Caki2 (cell line): ENCODE results near the gene UNC93A. TPM values are rescaled to one million over a fixed set of nuclear protein-coding genes. Genes with fewer than 3 reads are reported as not detected.
"Not testable (repeated sequence)": the region's sequence is repeated elsewhere in the genome, so short reads cannot be mapped to it uniquely, and the experiment has no call there.

ENCODE experiments used
- DNase-seq: peaks from one replicate; pipeline ENCODE4 v3.0.0-alpha.2; 2015; ENCODE audit warnings: low read depth
- in situ Hi-C: cut with HindIII; loops from 2 replicates; pipeline ENCODE4 v1.10.0; 2016; ENCODE audit warnings: low sequenced_read_pairs, low pct_unique_long_range_greater_than_20kb, mixed read lengths
- total RNA-seq: library from RNA; depleted of rRNA; stranded (reverse); fragments of >200 nt; shearing (Covaris generic); gene quantifications from 2 replicates; pipeline ENCODE4 v1.2.3, GENCODE V29; 2014; ENCODE audit warnings: low replicate concordance

Gene UNC93A
- total RNA-seq, 1 experiment from 2014 or later: not detected

DNA sequence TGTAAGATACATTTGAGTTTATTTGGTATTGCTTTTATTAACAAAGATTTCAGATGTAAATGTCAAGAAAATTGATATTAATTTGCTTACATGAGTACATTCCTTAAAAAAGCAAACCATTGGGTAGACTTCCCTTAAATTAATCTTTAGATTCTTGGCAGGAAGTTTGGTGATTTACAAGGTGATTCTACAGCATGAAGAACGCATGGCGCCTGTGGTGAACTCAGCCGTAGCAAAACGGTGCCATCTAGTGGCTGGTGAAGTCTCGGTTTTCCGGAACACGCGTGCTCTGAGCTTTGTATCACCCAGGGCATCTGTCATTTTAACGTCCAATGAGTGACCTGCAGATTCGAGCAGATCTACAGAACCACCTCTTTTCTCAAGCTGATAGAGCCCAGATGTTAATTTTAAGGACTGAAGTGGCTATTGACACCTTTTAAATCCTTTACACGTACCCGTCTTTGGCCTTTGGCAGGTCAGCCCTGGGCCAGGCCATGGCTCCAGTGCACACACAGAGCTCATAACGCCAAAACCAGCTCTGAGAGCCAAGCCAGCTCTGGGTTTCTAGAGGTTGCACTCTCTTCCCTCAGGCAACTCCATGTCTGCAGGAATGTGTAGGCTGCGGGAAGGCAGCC is 2.4 kb upstream of the UNC93A start:
- peak; percentile 29 for DNase-seq
- in situ Hi-C loops: not testable (repeated sequence)

- DNase-seq, in situ Hi-C loops: not testable (repeated sequence)
Observed at GRCh38 chr6:167289291-167289690, 1.8 kb upstream of the UNC93A start.

GRCh38 chr6:167291623-167292300 is 647 bp downstream of the UNC93A start:
- DNase-seq: no peak
- in situ Hi-C loops: no loop called here

- DNase-seq: no peak
- in situ Hi-C loops: no loop called here
Observed at GRCh38 chr6:167292301-167293087, 1.4 kb downstream of the UNC93A start.

- in situ Hi-C loops: no loop called here
Observed at GRCh38 chr6:167293088-167293589, 2.0 kb downstream of the UNC93A start.

DNA sequence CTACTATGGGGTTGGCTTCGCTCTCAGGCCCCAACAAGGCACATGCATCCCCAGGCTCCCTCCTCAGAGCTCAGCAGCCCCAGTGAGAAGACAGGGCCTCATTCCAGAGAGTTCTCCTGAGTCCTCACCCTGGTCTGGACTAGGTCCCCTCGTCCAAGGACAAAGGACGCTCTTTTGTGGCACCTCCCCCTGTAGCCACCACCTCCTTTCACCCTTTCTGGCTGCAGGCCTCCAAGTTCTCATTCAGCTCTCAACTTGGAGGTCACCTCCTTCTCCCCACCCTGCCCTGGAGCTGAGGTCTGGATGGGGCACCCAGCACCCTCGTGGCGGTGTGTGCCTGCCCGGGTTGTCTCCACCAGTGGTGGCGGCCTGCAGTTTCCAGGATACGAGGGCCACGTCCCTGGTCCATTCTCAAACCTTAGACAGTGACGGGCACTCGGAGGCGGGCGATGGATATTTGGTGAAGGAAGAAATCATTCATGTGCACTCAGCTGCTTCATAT is 2.5 kb downstream of the UNC93A start:
- DNase-seq: no peak
- in situ Hi-C loops: no loop called here

More at GRCh38 chr6:167293088-167293589, 2.0 kb downstream of the UNC93A start:
- DNase-seq: no peak

- in situ Hi-C loops: no loop called here
Observed at GRCh38 chr6:167294241-167294640, 3.1 kb downstream of the UNC93A start.

GRCh38 chr6:167294651-167295494 is 3.8 kb downstream of the UNC93A start:
- in situ Hi-C loops: no loop called here
- DNase-seq: no peak

More at GRCh38 chr6:167294241-167294640, 3.1 kb downstream of the UNC93A start:
- no peak for DNase-seq

- in situ Hi-C loops: no loop called here
- DNase-seq: no peak
Observed at GRCh38 chr6:167295495-167296292, 4.6 kb downstream of the UNC93A start.

DNA sequence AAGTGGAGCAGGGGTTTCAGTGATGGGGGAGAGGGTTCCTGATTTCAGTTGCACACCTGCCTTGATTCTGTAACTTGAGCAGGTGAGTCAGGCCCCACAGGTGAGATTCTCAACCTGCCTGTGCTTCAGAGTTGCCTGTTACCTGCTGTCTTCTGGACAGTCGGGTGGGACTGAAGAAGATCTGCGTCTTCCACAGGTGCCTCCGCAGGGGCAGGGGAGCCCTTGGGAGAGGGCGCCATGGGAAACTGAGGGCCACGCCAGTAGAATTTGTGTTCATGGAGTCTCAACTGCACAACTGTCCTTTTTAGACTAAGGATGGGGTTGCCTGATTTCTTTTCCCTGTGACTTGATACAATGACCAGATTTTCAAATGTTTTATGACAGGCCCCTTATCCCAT is 5.2 kb downstream of the UNC93A start:
- in situ Hi-C loops: no loop called here
- no peak for DNase-seq

GRCh38 chr6:167296902-167297301 is 5.8 kb downstream of the UNC93A start:
- no peak for DNase-seq

DNA sequence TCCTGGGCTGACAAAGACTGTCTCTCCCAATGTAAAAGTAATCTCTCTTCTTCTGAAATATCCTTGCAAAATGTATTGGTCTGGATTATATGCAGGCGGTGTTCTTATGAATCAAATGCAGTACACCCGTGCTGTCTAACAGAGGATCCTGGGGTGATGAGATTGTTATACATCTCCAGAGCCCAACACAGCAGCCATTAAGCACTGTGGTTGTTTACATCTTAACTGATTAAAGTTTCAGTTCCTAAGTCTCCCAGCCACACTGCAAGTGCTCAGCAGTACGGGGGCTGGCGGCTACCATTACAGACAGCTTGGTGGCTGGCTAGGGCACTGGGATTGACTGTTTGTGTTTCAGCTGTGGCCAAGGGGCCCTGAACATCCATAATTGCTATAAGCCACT is 7.0 kb downstream of the UNC93A start:
- in situ Hi-C loops: no loop called here
- DNase-seq: no peak

More at GRCh38 chr6:167296902-167297301, 5.8 kb downstream of the UNC93A start:
- in situ Hi-C loops: no loop called here

DNA sequence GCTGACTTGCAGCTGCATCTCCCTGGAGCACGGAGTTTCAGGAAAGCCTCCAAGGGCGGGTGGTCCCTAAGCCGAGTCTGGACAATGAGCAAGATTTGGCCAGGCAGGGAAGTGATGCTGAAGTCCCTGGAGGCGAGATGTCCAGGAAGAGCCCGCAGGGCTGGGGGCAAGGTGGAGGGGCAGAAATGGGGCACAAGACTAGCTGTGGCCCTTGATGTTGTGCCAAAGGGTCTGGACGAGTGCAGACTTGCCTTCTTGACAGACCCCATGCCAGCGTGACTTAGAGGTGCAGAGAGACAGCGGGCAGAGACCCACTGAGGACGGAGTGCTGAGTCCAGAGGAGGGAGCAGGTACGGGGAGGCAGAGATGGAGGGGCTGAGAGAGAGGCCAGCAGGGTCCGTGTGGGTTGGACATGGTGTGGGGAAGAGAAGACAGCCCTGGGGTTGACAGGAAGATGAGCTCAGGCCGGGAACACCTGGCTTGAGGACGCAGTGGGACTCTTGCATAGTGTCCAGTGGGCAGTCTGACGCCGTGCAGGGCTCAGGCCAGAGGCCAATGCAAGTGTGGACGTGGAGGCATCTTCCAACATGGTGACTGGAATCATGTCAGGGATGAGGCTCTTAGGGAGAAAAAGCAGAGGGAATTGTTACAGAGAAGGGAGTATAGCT is 8.7 kb downstream of the UNC93A start:
- in situ Hi-C loops: no loop called here

GRCh38 chr6:167300902-167301777 is 10.0 kb downstream of the UNC93A start:
- no peak for DNase-seq
- in situ Hi-C loops: no loop called here

More for the DNA sequence above, 8.7 kb downstream of the UNC93A start:
- no peak for DNase-seq

- in situ Hi-C loops: no loop called here
Observed at GRCh38 chr6:167302074-167302473, 11.0 kb downstream of the UNC93A start.

DNA sequence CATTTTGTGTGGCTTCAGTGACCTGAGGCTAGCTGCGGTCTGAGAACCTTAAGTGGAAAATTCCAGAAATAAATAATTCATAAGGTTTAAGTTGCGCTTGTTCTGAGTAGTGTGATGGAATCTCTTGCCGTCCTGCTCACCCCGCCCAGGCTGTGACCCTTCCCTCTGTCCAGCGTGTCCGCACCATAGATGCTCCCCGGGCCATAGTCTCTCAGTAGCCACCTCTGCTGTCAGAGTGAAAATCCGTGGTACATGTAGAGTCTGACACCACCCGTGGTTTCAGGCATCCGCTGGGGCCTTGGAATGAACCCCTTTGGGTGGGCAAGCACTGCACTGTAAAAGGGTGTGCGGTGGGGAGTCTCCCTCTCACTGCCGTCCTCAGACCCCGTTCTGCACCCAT is 11.7 kb downstream of the UNC93A start:
- in situ Hi-C loops: no loop called here
- DNase-seq: no peak

More at GRCh38 chr6:167302074-167302473, 11.0 kb downstream of the UNC93A start:
- DNase-seq: no peak
